ENCODE results near the gene STRADB. TPM values are rescaled to one million over a fixed set of nuclear protein-coding genes. Genes with fewer than 3 reads are reported as not detected.

STRADB gene
- total and polyA plus RNA-seq, 2 of the 4 experiments (the other 2 are of a cell fraction) = 14.9 to 31.5 TPM

DNA sequence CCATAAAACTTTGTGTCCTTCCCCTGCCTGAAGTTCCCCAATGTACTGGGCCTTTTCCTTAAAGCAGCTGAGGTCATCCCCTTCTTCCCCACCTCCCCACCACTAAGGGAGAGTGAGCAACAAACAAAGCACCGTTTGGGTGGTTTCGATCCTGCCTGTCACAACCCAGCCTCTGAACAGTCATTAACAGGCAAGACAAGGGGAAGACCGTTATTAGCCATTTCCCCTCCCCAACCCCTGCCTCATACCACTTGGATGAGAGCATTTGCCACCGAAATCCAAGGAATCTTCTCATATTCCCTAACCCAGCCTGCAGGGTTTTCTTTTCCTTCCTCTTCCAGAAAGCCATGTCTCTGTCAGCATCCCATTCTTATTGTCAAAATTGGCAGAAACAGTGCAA is 65.6 kb downstream of the STRADB start:
- no peak for TF ChIP-seq NFE2L2 (IDR thresholded peaks at IDR 0.05; ENCODE audit: low read depth, low read length)
- no peak for TF ChIP-seq RAD21 (IDR thresholded peaks at IDR 0.05; ENCODE audit: low read length)
- TF ChIP-seq, protein P1, sequence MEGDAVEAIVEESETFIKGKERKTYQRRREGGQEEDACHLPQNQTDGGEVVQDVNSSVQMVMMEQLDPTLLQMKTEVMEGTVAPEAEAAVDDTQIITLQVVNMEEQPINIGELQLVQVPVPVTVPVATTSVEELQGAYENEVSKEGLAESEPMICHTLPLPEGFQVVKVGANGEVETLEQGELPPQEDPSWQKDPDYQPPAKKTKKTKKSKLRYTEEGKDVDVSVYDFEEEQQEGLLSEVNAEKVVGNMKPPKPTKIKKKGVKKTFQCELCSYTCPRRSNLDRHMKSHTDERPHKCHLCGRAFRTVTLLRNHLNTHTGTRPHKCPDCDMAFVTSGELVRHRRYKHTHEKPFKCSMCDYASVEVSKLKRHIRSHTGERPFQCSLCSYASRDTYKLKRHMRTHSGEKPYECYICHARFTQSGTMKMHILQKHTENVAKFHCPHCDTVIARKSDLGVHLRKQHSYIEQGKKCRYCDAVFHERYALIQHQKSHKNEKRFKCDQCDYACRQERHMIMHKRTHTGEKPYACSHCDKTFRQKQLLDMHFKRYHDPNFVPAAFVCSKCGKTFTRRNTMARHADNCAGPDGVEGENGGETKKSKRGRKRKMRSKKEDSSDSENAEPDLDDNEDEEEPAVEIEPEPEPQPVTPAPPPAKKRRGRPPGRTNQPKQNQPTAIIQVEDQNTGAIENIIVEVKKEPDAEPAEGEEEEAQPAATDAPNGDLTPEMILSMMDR (conservative IDR thresholded peaks at IDR 0.05; ENCODE audit: low read depth, low read length) = no peak
- no peak for TF ChIP-seq CEBPB (IDR thresholded peaks at IDR 0.05; ENCODE audit: low read depth, low read length)
- TF ChIP-seq FOS (IDR thresholded peaks at IDR 0.05; ENCODE audit: low read depth, low read length) = no peak
- TF ChIP-seq BHLHE40 (IDR thresholded peaks at IDR 0.05; ENCODE audit: low read depth, low read length) = no peak
- no peak for TF ChIP-seq RFX5 (IDR thresholded peaks at IDR 0.05; ENCODE audit: low read depth, low read length)
- TF ChIP-seq RCOR1 (IDR thresholded peaks at IDR 0.05; ENCODE audit: insufficient replicate concordance, low read length) = no peak
- TF ChIP-seq SMC3 (IDR thresholded peaks at IDR 0.05; ENCODE audit: low read depth, low read length) = no peak
- DNase-seq (peak; percentile 56), ATAC-seq (ENCODE audit: low read depth) (peak; percentile 52)
- no peak overlapping the region for H3K4me2 ChIP-seq (ENCODE audit: low read depth, low read length)
- peak overlapping the region; percentile 39; the same call in 1 of the 2 replicates for H2AK5ac ChIP-seq (ENCODE audit: low read depth, low read length)
- H3K36me3 ChIP-seq (ENCODE audit: control insufficient read depth, insufficient read depth, low read length) = no peaks in the 10 kb centered on the region
- H3K27ac ChIP-seq (ENCODE audit: insufficient read depth, low read length) = no peak overlapping the region
- peak overlapping the region; percentile 80 for H3K14ac ChIP-seq (replicated peaks; ENCODE audit: low read depth, low read length)
- H2AK9ac ChIP-seq (replicated peaks; ENCODE audit: low read depth, low read length, poor library complexity) = no peak overlapping the region
- ChIA-PET POLR2A (ENCODE audit: unreplicated experiment) (no interaction called here), CTCF (no interaction called here)
- 61% methylated on average over 3 of the region's 4 CpGs; no CpG with 5 or more reads in 1 of the 2 experiments for WGBS, 2 experiments (ENCODE audit: extremely low coverage in 2 of 2, insufficient read length in 1 of 2)
- intact Hi-C loops (cut with micrococcal nuclease) = no loop called here
- peak overlapping the region; percentile 43 for H2BK5ac ChIP-seq (ENCODE audit: low read depth, low read length, poor library complexity, severe bottlenecking)
- H3K23ac ChIP-seq (ENCODE audit: low read depth, low read length) = peak overlapping the region; percentile 45
- H3K18ac ChIP-seq (ENCODE audit: low read depth, low read length) = peak overlapping the region; percentile 66
- in situ Hi-C loops (cut with MboI; ENCODE audit: low sequenced_read_pairs) = no loop called here
- BruUV-seq (replicated peaks) = no TSS peak
- H3K9ac ChIP-seq (ENCODE audit: low read depth, low read length) = no peak overlapping the region
- no peak overlapping the region for H2BK15ac ChIP-seq (ENCODE audit: low read depth, low read length)
- H3K4me1 ChIP-seq (ENCODE audit: control insufficient read depth, insufficient read depth, low read length) = peaks cover 2% of the 10 kb centered on the region
- H3K4me3 ChIP-seq (ENCODE audit: insufficient read depth, low read depth, low read length) = no peak overlapping the region
- peak overlapping the region; percentile 60; the same call in 1 of the 2 replicates for H4K5ac ChIP-seq (ENCODE audit: low read depth, low read length)
- no peaks in the 10 kb centered on the region for H4K20me1 ChIP-seq (ENCODE audit: insufficient read depth, low read length)
- no peak overlapping the region for H4K91ac ChIP-seq (ENCODE audit: insufficient read depth, low read depth, low read length)
- peaks cover 3% of the 10 kb centered on the region; the same call in 1 of the 2 replicates for H3K9me1 ChIP-seq (ENCODE audit: insufficient read depth, low read length)
- H3K56ac ChIP-seq (ENCODE audit: extremely low read depth, insufficient read depth, low read length) = no peak overlapping the region
- dilution Hi-C loops (cut with HindIII; ENCODE audit: low sequenced_read_pairs, unreplicated experiment) = no loop called here
- H3K79me1 ChIP-seq (ENCODE audit: low read depth in 1 of 2, low read length in 2 of 2) = no peaks in the 10 kb centered on the region
- 0 out of 2 replicates have a peak overlapping the region, but pooled peaks have one; percentile 54 for H3K4ac ChIP-seq (ENCODE audit: low read depth, low read length)
- no peaks in the 10 kb centered on the region for H3K27me3 ChIP-seq (ENCODE audit: control insufficient read depth, insufficient read depth, low read length)
- H4K8ac ChIP-seq (ENCODE audit: low read depth in 2 of 2, low read length in 2 of 2) = peak overlapping the region in 1 of 2 experiments; percentile 57; a peak in 1 of 4 replicates
- H2AFZ ChIP-seq (replicated peaks; ENCODE audit: low read length, poor library complexity) = peak overlapping the region; percentile 85
- peak overlapping the region; percentile 65 for H2BK120ac ChIP-seq (ENCODE audit: low read depth, low read length)
- H2BK20ac ChIP-seq (ENCODE audit: low read depth, low read length) = peak overlapping the region; percentile 51; the same call in 1 of the 2 replicates
- peaks cover 2% of the 10 kb centered on the region; the same call in 1 of the 2 replicates for H3K9me3 ChIP-seq (ENCODE audit: control insufficient read depth, insufficient read depth, low read length)
